ENCODE data around the gene NR3C2. TPM values are rescaled to one million over a fixed set of nuclear protein-coding genes. Genes with fewer than 3 reads are reported as not detected.

Gene NR3C2
- total and polyA plus RNA-seq, 4 donors = 2.0 to 11.5 (median 3.2) TPM

DNA sequence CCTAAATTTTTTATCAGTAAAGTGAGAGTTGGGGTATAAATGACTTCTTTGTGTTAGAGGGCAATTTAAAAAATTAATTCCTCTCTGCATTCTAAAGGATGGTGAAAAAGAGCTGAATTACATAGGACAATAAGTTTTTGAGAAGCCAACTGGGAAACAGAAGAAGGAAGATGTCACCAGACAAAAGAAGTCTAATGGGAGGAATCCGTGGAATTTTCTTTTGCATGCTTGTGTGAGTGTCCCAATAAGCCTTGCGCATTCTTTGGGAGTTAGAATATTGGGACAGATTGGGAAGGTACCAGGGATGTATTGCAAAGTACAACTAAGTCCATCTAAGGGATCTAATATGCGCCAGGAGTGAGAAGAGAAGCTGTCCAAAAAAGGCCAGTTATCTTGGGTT, 35.1 kb upstream of the NR3C2 start:
- WGBS = 57% methylated on average over 3 of the region's 3 CpGs
- Histone ChIP-seq H3K27me3 (ENCODE audit: control insufficient read depth in 4 of 4, insufficient read depth in 4 of 4, low read length in 3 of 4) (no peaks in the 10 kb centered on the region), H3K9ac (ENCODE audit: low read depth in 1 of 2, low read length in 2 of 2) (no peak overlapping the region), H3K9me3 (ENCODE audit: control insufficient read depth in 4 of 4, low read length in 3 of 4) (no peaks in the 10 kb centered on the region), H3K27ac (ENCODE audit: low read depth in 1 of 2, low read length in 2 of 2) (no peak overlapping the region), H3K4me1 (ENCODE audit: control insufficient read depth in 4 of 4, insufficient read depth in 4 of 4, low read length in 3 of 4) (no peaks in the 10 kb centered on the region), H3K4me3 (ENCODE audit: low read depth in 1 of 3, low read length in 3 of 3) (no peak overlapping the region), H3K36me3 (ENCODE audit: control insufficient read depth in 4 of 4, insufficient read depth in 3 of 4, low read depth in 1 of 4, low read length in 3 of 4) (no peaks in the 10 kb centered on the region)
- TF ChIP-seq YY1 (IDR thresholded peaks at IDR 0.05) (no peak), HNF4A (conservative IDR thresholded peaks at IDR 0.05) (no peak)
- no peak for DNase-seq (ENCODE audit: low spot score)

- TF ChIP-seq YY1 (IDR thresholded peaks at IDR 0.05) = peak; percentile 20
- no peak for TF ChIP-seq EGR1 (IDR thresholded peaks at IDR 0.05; ENCODE audit: low read depth in 2 of 2)
- no peak for TF ChIP-seq NR2F2 (IDR thresholded peaks at IDR 0.05)
- TF ChIP-seq, protein P1, sequence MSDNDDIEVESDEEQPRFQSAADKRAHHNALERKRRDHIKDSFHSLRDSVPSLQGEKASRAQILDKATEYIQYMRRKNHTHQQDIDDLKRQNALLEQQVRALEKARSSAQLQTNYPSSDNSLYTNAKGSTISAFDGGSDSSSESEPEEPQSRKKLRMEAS (IDR thresholded peaks at IDR 0.05) = no peak
- no peak for TF ChIP-seq FOXA1 (IDR thresholded peaks at IDR 0.05)
- peak; percentile 80 to 87 for TF ChIP-seq HNF4A (conservative IDR thresholded peaks at IDR 0.05)
- TF ChIP-seq RAD21 (IDR thresholded peaks at IDR 0.05) = peak; percentile 74 to 76
- TF ChIP-seq, protein P2, sequence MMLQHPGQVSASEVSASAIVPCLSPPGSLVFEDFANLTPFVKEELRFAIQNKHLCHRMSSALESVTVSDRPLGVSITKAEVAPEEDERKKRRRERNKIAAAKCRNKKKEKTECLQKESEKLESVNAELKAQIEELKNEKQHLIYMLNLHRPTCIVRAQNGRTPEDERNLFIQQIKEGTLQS (IDR thresholded peaks at IDR 0.05) = no peak
- TF ChIP-seq TAF1 (conservative IDR thresholded peaks at IDR 0.05) = no peak
- peak; percentile 14 for TF ChIP-seq HNF4G (IDR thresholded peaks at IDR 0.05)
- TF ChIP-seq JUND (IDR thresholded peaks at IDR 0.05) = no peak
- TF ChIP-seq CTCF (IDR thresholded peaks at IDR 0.05; ENCODE audit: low read depth, low read length, missing input control) = peak; percentile 11
- no peak for TF ChIP-seq GABPA (IDR thresholded peaks at IDR 0.05 in 1 of 2, conservative IDR thresholded peaks at IDR 0.05 in 1 of 2)
- TF ChIP-seq REST (IDR thresholded peaks at IDR 0.05) = no peak
- peak; percentile 21 for TF ChIP-seq SP1 (IDR thresholded peaks at IDR 0.05)
- Histone ChIP-seq H3K4me3 (ENCODE audit: low read depth in 1 of 3, low read length in 3 of 3) (no peak overlapping the region), H3K27me3 (ENCODE audit: control insufficient read depth in 4 of 4, insufficient read depth in 4 of 4, low read length in 3 of 4) (no peaks in the 10 kb centered on the region), H3K9me3 (ENCODE audit: control insufficient read depth in 4 of 4, low read length in 3 of 4) (no peaks in the 10 kb centered on the region), H3K4me1 (ENCODE audit: control insufficient read depth in 4 of 4, insufficient read depth in 4 of 4, low read length in 3 of 4) (no peaks in the 10 kb centered on the region), H3K27ac (ENCODE audit: low read depth in 1 of 2, low read length in 2 of 2) (no peak overlapping the region), H3K9ac (ENCODE audit: low read depth in 1 of 2, low read length in 2 of 2) (no peak overlapping the region), H3K36me3 (ENCODE audit: control insufficient read depth in 4 of 4, insufficient read depth in 3 of 4, low read depth in 1 of 4, low read length in 3 of 4) (no peaks in the 10 kb centered on the region)
- WGBS = 19% methylated on average over 2 of the region's 2 CpGs
- DNase-seq (ENCODE audit: low spot score) = no peak
Observed at GRCh38 chr4:148469938-148470337, 27.7 kb upstream of the NR3C2 start.
